Kidney tubule cell (primary cell): Measurements from ENCODE around the gene MIXL1.
"Not testable (repeated sequence)": the region's sequence is repeated elsewhere in the genome, so short reads cannot be mapped to it uniquely, and the experiment has no call there.

Experiments used
- DNase-seq: peaks from one replicate; pipeline ENCODE4 v3.0.0-alpha.2; 2018; ENCODE audit warnings: low spot score

The MIXL1 gene

DNA sequence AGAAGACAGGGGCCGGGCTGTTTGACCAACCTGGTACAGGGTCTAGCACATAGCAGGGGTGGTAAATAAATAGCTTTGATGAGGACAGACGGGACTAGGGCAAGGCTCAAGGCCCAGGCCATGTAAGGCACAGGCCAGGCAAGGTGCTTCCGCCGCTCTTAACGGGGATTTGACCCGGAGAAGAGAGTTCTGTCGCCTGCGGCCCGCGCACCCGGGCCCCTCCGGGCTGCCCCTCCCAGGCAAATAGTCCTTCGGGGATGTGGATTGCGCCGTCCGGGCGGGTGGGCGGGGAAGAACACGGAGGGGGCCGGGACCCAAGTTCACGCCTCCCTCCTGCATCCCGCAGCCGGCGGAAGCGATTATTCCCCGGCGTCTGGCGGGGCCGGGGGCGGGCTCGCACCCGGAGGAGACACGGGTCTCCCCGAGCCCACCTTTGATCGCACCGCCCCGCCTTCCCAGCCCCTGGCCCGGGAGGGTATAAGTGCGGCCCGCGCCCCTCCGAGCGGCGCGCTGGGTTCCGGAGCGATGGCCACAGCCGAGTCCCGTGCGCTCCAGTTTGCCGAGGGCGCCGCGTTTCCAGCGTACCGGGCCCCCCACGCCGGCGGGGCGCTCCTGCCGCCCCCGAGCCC, at the start of gene MIXL1:
TSS of gene MIXL1 (plus strand) at position 508 of the 629 bp plus-strand sequence. CDS start at position 526, 18 bp downstream.
- no peak for DNase-seq

- DNase-seq = no peak
Measured at GRCh38 chr1:226176870-226177269, 46.6 kb upstream of the MIXL1 start.

GRCh38 chr1:226181996-226182714, 41.3 kb upstream of the MIXL1 start:
- peak; percentile 79 for DNase-seq

- peak; percentile 23 for DNase-seq
Measured at GRCh38 chr1:226185141-226186036, 38.1 kb upstream of the MIXL1 start.

GRCh38 chr1:226186124-226187018, 37.1 kb upstream of the MIXL1 start, which contains the start of gene ACBD3:
ACBD3 (minus strand) TSS chr1:226186741; CDS start chr1:226186675, 66 bp downstream.
- DNase-seq = peak; percentile 86

- DNase-seq = no peak
Measured at GRCh38 chr1:226187019-226187322, 36.5 kb upstream of the MIXL1 start.

DNA sequence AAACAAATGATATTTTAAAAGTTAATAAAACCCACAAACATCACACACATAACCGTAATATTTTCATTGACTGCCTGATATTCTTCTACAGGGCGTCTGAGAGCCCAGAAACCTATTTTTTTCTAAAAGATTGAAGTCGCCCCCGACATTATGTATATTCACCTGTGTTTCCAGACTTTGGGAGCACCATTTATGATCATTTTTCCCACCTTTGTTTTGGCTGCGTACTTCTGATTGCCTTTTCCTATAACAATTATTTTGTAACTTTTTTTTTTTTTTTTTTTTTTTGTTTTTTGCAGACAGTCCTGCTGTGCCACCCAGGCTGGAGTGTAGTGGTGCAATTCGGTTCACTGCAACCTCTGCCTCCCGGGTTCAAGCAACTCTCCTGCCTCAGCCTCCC, 36.1 kb upstream of the MIXL1 start:
- no peak for DNase-seq

GRCh38 chr1:226195144-226195543, 28.3 kb upstream of the MIXL1 start:
- no peak for DNase-seq

GRCh38 chr1:226199971-226200370, 23.5 kb upstream of the MIXL1 start:
- no peak for DNase-seq

- DNase-seq = no peak
Measured at GRCh38 chr1:226201029-226201593, 22.4 kb upstream of the MIXL1 start.

- DNase-seq = no peak
Measured at GRCh38 chr1:226202246-226202645, 21.2 kb upstream of the MIXL1 start.

GRCh38 chr1:226202666-226203065, 20.8 kb upstream of the MIXL1 start:
- not testable (repeated sequence) for DNase-seq

DNA sequence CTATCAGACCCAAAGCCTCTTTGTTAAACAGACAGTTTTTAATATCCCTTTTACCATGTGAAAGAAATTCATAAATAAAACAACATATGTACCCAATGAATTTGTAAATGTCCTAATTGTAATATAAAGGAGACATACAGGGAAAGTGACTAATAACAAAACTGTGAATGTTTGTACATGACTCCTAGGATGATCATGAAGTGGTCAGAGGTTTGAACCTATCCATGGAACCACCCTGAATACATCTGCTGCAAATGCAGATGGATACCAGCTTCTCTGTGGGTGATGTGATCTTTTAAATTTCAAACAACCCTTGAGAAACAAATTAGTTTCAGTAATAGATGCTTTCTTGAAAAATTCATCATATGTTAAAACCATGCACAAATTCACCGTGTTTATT, 20.2 kb upstream of the MIXL1 start:
- DNase-seq = no peak

- no peak for DNase-seq
Measured at GRCh38 chr1:226203655-226204054, 19.8 kb upstream of the MIXL1 start.

DNA sequence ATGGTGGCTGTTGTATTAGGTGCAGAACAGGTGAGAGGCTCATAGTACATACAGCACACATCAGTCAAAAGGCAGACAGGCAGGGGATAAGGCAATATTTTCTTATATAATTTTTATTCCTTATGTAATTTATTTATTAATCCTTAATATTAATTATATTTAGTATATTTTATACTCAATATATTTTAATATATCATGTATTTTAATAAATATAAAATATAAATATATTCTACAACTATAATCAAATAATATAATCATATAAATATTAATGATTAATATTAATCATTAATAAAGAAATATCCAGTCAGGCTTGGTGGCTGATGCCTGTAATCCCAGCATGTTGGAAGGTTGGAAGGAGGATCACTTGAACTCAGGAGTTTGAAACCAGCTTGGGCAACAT, 19.3 kb upstream of the MIXL1 start:
- no peak for DNase-seq

DNA sequence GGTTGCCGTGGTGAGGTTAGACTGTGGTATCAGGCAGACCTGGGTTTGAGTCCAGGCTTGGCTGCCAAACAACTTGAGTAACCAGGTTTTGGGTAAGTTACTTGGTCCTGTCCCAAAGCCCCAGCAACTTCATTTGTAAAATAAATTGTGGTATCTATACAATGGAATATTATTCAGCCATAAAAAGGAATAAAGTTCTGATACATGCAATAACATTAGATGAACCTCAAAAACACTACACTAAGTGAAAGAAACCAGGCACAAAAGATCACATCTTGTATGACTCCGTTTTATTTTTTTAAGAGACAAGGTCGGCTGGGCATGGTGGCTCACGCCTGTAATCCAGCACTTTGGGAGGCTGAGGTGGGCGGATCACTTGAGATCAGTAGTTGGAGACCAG, 16.4 kb upstream of the MIXL1 start:
- DNase-seq = no peak

DNA sequence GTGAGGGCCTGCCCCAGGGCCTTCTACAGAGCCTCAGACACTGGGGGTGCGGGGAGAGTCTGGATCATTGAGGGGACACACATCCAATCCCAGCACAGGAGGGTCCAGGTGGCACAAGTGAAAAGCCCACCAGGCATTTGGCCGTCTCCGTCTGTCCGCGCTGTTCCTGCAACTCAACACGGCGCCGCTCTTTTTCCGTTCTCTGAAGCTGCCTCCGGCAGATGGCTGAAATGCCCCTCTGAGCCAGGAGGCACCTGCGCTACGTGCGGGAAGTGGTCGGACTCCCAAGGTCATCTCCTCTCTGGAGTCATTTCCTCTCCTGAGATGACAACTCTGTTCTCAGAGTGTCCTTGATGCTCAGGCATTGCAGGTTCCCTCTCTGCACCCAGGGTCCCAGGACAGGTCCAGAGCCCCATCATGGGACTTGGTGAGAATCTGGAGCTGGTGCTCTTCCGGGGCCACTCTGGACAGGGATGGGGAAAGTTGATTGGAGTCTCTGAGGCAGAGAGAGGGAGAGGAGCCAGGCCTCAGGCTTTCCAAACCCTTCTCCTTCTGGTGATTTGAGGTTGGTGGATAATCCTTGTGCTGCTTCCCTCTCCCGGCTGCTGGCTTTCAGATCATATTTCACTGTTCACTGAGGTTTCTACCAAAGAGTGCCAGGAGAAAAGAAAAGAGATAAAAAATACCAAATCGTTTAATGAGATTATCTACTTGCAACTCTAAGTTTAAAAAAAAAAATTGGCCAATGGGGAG, 14.0 kb upstream of the MIXL1 start:
- DNase-seq = no peak

DNA sequence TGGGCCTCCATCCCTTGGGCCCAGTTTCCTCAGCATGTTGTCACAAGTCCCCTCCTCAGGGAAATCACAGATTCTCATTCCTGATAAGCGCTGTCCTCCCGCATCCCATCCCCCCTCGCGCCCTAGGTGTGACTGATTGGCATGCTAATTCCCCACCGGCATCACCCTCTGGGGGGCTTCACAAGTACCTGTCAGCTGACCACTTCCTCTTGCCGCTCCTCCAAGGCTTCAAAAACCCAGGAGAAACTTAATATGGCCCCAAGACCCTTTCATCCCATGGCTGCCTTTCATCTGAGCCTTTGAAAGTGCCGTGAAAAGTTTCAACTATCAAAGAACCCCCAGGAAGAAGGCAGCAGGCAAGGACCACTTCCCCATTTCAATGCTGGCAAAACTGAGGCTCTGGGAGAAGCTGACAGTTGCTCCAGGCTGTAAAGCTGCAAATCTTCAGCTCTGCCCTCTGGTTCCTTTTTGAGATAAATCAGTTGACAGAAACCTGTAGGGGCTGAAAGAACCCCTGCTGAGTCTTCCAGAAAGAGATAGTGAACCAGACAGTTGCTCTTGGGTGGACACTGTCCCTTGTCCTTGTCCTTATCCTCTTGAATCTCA, 12.8 kb upstream of the MIXL1 start:
- DNase-seq = no peak

DNA sequence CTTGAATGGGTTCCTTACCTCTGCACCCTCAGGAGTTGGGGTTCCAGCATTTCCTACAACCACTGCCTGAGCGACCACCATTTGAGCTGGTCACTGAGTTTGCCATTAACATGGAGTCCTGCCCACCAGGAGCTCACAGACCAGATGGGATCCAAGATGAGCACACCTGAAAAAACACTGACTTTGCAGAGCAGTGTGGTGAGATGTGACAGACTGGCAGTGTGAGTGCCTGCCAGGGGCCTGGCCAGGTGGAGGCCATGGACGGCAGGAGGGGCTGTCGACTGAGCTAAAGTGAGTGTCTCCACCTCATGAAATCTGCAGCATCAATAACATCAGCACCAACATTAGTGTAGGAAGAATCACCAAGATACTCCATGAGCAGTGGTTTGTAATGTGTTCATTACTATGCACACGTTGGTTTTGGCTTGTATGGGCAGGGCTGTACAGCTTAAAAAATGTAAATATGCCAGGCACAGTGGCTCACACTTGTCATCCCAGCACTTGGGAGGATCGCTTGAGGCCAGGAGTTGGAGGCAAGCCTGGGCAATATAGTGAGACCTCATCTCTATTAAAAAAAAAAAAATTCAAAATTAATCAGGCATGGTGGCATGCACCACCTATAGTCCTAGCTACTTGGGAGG, 12.2 kb upstream of the MIXL1 start:
- no peak for DNase-seq

DNA sequence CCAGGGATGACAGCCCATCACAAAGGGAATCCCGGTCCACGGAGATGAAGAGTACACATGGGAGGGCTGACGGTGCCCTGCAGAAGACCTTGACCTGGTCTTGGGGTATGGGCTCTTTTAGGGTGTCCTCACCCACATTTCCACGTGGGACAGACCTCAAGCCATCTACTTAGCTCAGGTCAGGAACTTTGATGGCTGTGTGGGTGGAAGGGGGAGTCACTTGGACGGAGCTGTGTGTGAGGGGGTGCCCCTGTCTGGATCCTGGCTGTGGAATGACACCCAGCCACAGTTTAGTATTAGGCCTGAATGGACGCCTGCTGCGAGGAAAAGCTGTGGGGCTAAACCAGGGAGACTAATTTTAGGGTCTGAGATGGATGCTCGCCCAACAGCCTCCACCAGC, 10.9 kb upstream of the MIXL1 start:
- DNase-seq = no peak
